CD1c-positive myeloid dendritic cell (primary cell): ENCODE data around the gene ALDH1A3.
A peak's percentile ranks its signal among the peaks of the same experiment; 100 is the strongest.

Source experiments
- DNase-seq: peaks from one replicate; pipeline ENCODE4 v3.0.0-alpha.2; 2016; ENCODE audit errors: extremely low spot score

ALDH1A3 gene

DNA sequence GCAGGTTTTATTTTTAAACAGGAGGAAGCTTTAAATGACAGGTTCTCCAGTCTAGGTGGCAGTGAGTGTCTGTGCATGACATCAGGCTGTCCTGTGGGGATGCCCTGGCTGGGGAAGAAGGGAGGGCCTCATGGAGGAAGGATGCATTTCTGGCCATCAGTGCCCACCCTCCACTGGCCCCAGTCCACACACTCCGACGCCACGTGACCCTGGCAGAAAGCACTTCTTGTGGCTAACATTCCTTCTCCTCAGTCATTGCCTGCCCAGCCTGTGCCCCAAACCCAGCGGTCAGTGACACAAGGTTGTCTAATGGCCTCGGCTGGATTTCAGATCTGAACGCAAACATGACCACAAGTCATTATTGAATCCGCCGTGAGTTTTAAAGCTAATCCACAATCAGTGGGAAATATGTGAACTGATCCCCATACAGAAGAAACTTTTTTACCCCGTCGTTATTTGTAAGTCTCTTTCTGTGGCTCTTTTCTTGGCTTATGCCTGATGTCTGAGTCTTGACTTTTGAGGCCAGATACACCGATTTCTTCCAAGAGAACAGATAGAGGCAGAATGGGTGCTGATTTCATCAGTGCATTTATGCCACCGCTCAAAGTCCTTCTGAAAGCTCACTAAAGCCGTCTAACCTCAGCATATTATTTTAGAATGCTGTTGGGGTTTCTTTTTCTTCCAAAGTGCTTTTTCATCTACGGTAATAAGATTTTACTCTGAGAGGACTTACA, 22.2 kb downstream of the ALDH1A3 start:
- no peak for DNase-seq

DNA sequence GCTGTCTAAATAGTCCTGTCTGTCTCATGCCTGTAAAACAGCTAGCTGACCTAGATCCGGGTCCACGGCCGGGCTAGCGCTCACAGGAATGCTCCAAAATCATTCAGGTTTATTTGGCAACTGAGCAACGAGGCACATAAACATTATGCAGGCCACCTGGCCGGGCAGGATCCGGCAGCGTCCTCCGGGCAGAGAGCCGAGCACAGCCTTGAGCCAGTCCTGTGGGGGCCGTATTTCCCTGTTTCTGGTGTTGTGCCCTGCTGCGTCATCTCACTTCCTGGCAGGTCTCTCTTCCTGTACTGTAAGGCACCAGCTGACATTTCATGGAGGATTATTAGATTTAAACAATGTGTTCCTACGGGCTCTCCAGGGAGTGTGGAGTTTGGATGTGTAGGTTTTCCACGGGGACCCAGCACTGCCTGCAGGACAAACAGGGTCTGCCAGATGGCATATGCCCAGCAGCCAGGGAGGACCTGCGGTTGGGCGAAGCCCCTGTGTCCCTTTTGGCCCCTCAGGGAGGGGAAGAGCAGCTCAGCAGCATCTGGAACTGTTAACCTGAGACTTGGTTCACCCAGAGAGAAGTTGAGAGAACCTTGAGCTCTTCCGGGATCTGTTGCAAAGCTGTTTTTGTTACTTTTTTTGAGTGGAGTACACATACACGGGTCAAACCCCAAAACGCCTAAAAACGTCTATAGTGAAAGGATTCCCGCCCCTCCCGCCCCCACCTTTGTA, 23.0 kb downstream of the ALDH1A3 start:
- peak; percentile 41 for DNase-seq

DNA sequence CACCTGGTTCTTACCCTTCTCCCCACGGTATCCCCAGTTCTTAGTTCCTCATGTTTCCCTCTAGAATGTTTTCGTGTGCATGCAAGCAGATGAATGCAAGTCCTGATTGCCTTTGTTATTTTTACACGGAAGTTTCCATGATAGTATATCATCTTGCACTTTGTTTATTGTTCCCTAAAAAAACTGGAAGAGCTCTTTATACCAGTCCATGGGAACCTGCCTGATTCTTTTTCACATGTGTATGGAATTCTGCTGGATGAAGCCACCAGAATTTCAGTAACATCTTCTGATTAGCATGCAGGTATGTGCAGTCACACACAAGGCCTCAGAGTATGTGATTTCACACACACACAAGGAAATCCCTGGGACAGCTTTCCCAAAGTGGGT, 23.5 kb downstream of the ALDH1A3 start:
- no peak for DNase-seq

DNA sequence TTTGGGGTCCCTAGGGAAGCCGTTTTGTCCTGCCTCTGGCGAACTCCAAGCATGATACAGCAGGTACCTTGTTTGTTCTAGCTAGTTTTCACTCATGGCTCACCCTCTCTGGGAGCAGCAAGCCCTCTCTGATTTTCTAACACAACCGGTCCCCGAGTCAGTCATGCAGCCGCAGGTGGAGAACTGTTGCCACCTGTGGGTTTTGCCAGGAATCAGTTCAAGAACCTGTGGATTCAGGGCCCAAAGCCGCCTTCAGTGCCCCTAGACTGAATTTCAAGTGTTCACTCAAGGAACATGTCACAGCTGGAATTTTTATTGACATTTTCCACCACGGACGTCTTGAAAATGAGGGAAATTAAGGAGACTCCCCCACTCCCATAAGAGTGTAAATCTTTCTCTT, 26.2 kb downstream of the ALDH1A3 start:
- no peak for DNase-seq

DNA sequence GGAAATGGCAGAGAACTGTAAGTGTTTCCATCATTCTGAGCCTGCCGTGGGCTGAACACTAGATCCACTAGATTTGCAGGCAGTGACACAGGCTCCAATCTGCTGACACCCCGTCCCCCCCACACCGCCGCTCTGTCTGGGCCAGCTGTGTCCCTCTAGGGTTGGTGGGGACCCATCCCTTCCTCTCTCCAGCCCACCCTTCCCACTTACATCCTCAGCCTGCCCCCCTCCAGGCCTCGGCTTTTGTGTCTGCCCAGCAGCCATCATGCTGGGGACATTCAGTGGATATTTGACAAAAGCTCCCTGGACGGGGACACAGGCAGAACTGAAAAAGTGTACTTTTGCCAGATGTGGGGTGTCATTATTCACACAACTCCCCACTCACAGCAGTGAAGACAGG, 28.8 kb downstream of the ALDH1A3 start:
- DNase-seq, result no peak

DNA sequence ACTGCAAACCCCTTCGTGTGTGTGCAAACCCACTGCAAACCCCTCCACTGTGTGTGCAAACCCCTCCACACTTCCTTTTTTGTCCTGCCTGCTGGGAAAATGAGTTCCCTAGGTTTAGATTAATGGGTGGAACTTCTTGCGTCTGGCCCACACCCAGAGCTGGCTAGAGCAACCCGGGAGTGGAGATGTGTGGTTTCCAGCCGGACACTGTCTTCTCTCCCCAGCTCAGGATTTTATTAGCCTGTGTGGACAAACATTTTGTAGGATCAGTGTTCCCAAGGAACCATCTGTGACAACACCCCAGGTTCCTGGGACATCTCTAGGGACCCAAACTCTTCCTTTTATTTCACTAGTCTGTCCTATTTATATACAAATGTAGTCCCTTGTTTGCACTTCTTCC, 29.9 kb downstream of the ALDH1A3 start:
- no peak for DNase-seq

DNA sequence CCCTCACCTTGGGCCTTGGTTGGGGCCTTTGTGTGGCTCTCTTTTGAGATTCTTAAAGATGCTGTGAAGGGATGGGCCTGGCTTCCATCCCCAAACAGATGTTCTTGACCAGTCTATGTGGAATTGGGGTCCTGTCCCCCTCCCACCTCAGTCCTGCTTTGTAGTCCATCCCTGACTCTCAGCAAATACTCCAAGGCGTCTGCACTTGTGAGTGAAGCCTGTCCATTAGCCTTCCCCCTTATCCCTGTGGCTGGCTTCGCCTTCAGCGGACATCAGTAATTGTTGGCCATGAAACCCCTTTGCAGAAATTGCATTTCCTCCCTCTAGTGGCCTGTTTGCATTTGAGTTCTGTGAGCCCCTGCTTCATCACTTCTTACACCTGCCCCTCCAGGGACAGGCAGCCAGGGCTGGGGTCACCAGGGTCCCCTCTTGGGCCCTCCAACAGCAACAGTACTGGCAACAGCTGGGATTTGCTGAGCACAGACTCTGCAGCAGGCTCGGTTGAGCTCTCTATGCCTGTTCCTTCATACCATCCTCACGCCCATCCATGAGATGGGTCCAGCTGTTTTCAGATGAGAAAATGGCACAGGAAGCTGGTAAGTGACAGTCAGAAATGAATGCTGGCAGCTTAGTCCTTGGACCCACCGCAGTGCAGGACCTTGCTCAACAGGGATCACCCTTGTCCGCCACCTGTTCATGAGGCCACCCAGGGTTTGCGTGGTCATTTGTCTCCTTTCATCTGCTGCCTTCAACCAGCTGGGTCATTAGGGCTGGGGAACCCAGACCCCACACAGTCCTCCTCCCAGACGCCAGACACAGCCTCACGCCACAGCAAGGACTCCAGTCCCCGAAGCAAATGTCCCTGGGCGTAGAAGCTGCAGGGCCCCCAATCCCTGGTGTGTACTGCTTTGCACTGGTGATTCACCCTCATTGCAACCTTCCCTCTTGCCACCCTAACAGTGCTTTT, 30.6 kb downstream of the ALDH1A3 start:
- DNase-seq, result no peak

DNA sequence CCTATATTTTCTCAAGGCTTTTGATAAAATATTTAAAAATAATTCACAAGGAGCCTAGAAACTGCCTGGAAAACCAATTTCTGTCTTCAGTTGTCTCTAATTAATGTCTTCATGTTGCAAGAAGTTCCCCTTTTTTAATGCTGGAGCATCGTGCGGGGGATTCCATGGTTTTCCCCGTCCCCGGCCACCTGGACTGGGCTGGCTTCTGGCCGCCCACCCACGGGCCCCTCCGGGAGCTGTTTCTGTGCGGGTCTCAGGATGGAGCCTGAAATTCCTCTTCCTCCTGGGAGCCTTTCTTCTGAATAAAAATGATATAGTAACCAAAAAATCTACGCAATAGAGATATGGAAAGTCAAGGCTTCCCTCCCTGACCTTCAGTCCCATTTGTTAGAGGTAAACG, 31.5 kb downstream of the ALDH1A3 start:
- DNase-seq, result no peak

DNA sequence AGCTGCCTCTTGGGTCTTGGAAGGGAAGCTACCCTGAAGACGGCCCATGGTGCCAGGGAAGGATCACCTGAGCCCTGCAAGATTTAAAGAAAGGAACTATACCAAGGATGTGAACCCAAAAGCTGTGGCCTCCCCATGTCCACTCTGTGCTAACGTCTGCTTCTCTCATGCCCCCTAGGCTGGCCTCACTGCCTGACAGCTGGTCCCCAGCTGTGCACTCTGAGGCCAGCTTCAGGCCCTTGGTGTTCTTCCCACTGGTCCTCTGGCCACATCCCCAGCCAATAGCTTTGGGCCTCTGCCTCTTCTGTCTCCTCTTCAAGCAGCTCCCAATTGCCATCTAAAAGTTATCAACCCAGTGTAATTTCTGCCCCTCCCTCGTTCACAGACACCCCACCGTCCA, 34.3 kb downstream of the ALDH1A3 start:
- DNase-seq, result no peak

DNA sequence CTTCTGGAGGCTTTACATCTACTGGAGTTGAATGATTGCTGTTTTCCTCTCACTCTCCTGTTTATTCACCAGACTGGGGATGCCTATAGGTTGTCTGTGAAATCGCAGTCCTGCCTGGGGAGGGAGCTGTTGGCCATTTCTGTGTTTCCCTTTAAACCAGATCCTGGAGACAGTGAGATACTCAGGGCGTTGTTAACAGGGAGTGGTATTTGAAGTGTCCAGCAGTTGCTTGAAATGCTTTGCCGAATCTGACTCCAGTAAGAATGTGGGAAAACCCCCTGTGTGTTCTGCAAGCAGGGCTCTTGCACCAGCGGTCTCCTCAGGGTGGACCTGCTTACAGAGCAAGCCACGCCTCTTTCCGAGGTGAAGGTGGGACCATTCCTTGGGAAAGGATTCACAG, 35.2 kb downstream of the ALDH1A3 start:
- DNase-seq, result peak; percentile 10

DNA sequence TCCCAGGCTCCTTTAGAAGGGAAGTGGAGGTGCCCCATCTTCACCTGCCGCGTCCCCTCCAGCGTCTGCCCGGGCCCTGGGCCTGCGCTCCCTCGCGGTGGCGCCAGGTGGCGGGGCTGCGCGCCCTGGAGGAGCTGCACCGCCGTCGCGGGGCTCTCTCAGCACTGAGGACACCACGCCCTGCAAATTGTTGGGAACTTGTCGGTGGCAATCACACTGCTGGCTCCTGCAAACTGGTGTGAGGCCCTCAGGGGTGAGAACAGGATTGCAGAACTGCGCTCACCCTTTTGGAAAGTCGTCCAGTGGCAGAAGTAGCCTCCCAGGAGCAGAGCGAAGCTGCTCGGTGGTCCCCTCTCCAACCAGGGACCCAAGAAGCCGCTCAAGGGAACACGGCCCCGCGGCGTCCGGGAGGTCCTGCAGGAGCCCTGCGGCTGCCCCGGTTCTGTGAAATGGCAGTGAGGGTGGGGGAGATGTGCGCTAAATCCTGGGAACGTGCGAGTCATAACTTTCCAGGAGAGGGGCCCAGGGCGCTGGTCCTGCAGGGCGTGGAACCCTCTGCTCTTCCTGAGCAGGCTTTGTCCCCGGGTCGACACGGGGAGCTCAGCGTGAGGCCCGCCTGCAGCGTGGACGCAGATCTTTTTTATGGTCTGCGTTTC, 38.5 kb downstream of the ALDH1A3 start:
- peak; percentile 86 for DNase-seq

DNA sequence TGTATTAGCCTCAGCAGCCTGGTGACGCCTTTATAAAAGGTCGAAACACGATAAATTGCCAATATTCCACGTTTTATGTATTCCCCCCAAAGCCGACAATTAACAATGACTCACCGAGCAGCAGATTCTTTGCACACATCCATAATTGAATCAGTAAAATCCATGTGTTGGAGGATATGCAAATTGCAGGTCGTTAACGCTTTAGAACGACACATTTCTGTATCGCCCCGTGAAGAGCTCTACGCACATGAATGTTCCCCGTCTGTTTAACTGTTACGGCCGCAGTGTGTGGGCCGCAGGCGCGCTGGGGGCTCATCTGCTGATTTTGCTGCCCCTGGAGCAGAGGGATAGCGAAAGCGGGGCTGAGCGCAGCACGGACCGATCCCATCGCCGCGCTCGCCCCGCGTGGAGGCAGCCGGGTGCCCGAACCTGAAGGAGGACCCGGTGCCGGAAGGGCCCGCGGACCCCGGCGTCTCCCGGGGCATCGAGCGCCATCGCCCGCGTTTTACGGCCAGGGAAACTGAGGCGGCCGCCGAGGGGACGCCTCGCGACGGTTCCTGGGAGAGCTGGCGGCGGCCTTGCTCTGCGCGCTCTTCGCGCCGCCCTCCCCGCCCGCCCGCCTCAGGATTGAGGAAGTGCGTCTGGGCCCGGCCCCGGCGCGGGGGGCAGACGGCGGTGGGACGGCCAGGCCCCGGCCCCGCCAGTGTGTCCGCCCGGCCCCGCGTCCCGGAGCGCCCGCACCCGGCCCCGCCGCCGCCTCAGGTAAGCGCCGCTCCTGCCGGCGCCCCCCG, 39.3 kb downstream of the ALDH1A3 start, which contains the start of gene LRRK1:
Gene LRRK1 (plus strand): TSS at position 668 of the 791 bp plus-strand sequence. CDS start 5,276 bp downstream, outside the sequence.
- DNase-seq, result peak; percentile 77

DNA sequence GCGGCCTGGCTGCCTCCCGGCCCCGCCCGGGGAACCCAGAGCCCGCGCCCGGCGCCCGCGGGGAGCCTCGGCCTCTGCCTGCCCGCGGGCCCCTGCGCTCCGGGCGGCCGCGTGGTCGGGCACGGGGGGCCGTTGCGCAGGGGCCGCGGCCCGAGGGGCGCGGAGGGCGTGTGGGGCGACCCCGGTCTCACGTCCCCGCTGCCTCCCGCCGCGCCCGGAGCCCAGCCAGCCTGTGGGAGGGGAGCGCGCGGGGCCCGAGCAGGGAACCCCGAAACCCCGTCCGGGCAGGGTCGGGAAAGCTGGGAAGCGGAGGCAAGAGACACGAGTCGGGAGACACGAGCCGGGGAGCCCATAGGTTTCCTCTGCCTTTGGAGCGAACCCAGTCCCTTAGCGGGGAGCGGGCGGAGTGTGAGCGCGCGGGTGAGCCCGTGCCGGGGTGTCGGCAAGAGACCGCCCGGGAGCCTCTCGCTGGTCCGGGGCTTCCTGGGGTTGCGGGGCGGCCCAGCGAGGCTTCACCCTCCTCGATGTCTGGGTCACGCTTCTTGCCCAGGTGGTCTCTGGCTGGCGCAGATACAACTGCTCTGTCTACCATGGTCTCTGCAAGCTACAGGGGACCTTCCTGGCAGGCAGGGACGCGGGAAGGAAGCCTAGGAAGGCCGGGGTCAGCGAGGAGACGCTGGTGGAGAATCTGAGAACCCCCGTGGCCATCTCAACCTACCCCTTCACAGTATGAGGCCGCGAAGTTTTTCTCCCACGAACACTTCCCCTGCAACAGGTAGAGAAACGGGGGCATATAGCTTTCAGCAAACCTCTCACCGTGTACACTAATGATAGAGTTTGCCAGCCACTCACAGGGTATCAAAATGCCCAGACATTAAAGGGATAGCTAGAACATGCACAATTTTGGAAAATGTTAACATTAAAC, 40.1 kb downstream of the ALDH1A3 start:
- DNase-seq, result no peak

DNA sequence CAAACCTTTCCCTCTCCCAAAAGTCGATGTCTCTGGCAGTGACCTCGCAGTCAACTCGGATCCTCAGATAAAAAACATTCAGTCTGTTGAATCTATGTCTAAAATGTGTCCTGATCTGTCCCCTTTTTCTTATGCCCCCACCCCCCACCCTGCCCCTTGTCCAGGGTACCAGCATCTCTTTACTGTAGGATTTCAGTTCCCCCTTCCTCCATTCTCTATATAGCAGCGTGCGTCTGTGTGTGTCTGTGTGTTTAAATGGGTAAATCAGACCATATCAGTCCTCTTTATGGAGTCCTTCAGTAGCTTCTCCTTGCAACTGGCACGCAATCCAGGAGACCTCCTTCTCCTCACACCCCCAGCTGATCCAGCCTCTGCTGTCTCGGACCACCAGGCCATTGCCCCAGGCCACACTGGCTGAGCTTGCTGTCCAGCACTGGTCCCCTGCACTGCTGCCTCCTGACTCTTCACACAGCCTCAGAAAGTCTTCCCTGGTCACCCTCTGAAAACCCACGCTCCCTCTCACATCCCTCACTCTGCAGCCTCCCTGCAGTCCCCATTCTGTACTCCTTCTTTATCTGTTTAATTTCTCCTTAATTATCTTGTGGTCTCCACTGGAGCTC, 41.0 kb downstream of the ALDH1A3 start:
- DNase-seq, result no peak

DNA sequence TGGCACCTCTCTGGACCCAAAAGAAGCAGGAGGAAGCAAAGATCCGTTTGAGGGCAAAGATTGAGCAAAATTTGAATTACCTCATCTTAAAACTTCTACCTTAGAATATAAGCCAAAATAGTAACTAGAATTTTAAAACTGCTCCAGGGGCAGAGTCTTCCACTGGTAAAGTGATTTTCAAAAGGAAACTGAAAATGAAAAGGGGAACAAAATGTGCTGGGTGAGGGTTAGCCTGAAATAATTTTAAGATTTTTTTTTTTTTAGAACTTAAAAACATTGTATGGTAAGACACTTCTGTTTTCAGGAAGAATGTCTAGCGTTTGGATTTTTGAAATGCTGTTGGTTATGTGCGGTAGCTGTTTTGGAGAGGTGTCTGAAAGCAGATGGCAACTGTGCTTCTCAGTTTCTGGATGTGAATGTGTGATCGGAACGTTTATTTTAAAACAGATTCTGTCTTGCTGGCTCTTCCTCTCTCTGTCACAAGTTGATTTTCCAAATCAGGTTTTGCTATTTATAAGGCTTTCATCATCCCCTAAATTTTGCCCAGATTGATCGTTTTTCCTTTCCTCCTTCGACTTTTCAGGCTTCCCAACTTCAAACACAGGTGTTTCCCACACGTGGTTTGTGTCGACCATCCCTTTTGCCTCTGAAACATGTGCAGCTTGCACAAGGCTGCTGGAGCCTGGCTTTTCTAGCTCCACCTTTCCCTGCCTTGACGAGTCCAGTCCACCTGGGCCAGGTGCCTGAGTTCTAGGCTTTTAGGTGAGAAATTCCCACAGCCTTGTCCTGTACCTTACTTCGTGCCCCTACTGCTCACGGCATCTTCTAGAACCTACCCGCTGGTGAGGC, 42.8 kb downstream of the ALDH1A3 start:
- peak; percentile 60 for DNase-seq

DNA sequence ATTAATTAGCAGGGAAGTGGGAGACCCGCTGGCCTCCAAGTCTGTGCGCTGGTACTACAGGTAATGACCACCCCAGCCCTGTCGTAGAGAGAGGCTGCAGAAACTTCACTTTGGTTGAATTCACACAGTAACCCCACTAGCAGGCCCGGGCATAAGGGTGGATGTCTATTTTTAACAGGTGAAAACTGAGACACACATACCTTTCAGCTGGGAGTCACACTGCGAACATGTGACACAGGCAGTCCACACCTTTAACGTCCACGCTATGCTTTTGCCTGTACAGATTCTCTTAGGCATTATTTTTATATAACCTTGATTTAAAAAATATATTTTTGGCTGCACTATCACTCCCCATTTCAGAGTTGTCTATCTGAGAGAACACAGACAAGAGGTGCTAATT, 43.4 kb downstream of the ALDH1A3 start:
- no peak for DNase-seq

DNA sequence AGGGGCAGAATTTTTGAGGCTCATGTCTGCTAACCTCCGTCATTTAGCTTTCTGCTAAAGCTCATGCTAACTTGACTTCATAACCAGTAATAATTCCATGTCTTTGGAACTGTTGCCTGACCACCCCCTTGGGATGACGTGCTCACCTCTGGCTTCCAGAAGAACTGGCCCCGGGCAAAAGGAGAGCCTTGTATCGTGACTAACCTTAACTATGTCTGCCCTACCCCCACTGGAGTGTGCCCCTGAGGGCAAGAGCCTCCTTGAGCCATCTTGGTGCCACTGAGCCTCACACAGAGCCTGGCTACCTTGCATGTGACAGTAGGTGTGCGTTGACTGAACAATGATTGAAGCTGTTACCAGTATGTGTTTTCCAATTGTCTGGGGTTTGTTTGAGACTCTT, 44.3 kb downstream of the ALDH1A3 start:
- no peak for DNase-seq

DNA sequence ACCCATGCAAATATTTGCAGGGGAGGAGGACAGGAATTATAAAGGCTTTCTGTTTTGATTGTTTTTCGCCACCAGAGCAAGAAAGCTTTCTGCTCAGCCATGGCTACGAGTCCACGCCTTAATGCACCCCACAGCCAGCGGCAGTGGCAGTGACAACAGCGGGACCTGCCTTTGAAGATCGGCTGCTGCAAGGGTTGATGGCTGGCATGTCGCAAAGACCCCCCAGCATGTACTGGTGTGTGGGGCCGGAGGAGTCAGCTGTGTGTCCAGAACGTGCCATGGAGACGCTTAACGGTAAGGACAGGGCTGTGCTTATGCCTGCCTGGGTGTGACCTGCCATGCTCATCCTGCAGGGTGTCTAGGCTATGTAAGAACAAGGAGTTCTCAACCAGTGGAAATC, 44.8 kb downstream of the ALDH1A3 start:
- no peak for DNase-seq
